GM20000 (cell line): ENCODE results near the gene GTPBP6.

Experiments used
- DNase-seq: peaks from one replicate; pipeline ENCODE4 v3.0.0; 2012; ENCODE audit warnings: low spot score
- CTCF ChIP-seq: IDR thresholded peaks from 2 replicates; pipeline ENCODE4 v1.5.1; 2012; ENCODE audit warnings: mild to moderate bottlenecking, control low read depth; ENCODE audit errors: extremely low read depth, missing control alignments

Gene GTPBP6

GRCh38 chrX:318739-319578 is at the start of gene GTPBP6:
Gene GTPBP6, minus strand, starts transcription at chrX:318796. Its CDS starts 9 bp downstream, at chrX:318787.
- DNase-seq = peak; percentile 97
- TF ChIP-seq CTCF = no peak

- no peak for TF ChIP-seq CTCF
- DNase-seq = no peak
Observed at GRCh38 chrX:367866-368265, 49.3 kb upstream of the GTPBP6 start.

- no peak for TF ChIP-seq CTCF
Observed at GRCh38 chrX:367349-367748, 48.8 kb upstream of the GTPBP6 start.

GRCh38 chrX:363621-364375 is 45.2 kb upstream of the GTPBP6 start:
- DNase-seq = no peak
- no peak for TF ChIP-seq CTCF

More at GRCh38 chrX:367349-367748, 48.8 kb upstream of the GTPBP6 start:
- no peak for DNase-seq

GRCh38 chrX:362937-363620 is 44.5 kb upstream of the GTPBP6 start:
- DNase-seq = no peak
- no peak for TF ChIP-seq CTCF

GRCh38 chrX:362351-362750 is 43.8 kb upstream of the GTPBP6 start:
- no peak for TF ChIP-seq CTCF
- no peak for DNase-seq
